Neural crest cell (in vitro differentiated cells): Measurements from ENCODE around the gene NPAS3. TPM values are rescaled to one million over a fixed set of nuclear protein-coding genes. Genes with fewer than 3 reads are reported as not detected.

Experiments used
- DNase-seq: peaks from one replicate; pipeline ENCODE4 v3.0.0; 2021; ENCODE audit warnings: low read depth, mixed read lengths, low spot score
- H3K27ac Mint-ChIP-seq: one replicate; pipeline ENCODE4 v1.8.0; 2021; ENCODE audit warnings: mild to moderate bottlenecking, mixed read lengths; ENCODE audit not compliant: unreplicated experiment
- H3K27me3 Mint-ChIP-seq: 2 replicates; pipeline ENCODE4 v1.8.0; 2021; ENCODE audit warnings: low read depth, mild to moderate bottlenecking, mixed read lengths
- H3K36me3 Mint-ChIP-seq: 2 replicates; pipeline ENCODE4 v1.8.0; 2021; ENCODE audit warnings: low read depth, mild to moderate bottlenecking, mixed read lengths
- H3K4me1 Mint-ChIP-seq: 2 replicates; pipeline ENCODE4 v1.8.0; 2021; ENCODE audit warnings: mixed read lengths
- H3K4me3 Mint-ChIP-seq: one replicate; pipeline ENCODE4 v1.8.0; 2021; ENCODE audit warnings: mild to moderate bottlenecking, mixed read lengths
- H3K9me3 Mint-ChIP-seq: 2 replicates; pipeline ENCODE4 v1.8.0; 2021; ENCODE audit warnings: mixed read lengths
- total RNA-seq: library from RNA; stranded (reverse); gene quantifications from 2 replicates; pipeline ENCODE4 v1.2.1, GENCODE V29; 2021
- TF ChIP-seq, protein P1 (sequence below): fragments of 200-600 bp; sonication (generic); conservative IDR thresholded peaks from 2 replicates; pipeline ENCODE4 v1.5.0; 2021; ENCODE audit warnings: antibody characterized with exemption, mild to moderate bottlenecking

Gene NPAS3
- total RNA-seq, 1 donor from 2014 or later = 18.2 TPM

DNA sequence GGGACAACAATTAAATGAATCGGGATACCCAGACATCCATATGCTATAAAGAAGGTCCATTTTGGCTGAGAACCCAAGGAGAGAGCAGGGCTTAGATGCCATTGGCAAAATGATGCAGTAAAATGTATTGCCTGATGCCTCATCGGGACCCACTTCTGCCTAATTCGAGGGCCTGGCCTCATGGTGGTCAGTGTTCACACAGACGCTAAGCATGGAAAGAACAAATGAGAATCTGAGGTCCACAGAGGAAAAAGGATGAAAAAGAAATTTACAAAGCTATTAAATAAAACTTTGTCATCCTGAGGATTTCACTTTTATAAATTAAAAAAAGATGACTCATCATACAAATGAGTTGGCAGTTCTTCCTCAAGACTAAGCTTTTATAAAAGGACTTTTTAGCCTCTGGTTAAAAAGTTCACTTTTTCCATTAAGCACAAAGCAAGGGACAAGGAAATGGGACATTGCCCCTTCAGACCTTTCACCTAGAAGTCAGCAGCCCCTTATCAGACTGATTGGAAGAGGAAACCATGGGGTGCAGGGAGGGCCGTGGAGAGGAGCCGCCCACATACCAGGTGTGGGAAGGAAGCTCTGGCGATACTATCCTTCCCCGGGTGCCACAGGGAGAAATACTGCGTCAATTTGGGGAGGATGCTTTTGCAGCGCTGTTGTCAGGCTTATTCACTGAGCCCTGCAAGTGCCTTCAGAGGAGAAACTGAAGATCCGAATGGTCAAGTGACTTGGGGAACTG lies 836.2 kb downstream of the NPAS3 start:
- Mint-ChIP-seq H3K36me3 (peaks cover 11% of the 10 kb centered on the region), H3K9me3 (no peaks in the 10 kb centered on the region), H3K4me3 (no peak overlapping the region), H3K4me1 (peaks cover 69% of the 10 kb centered on the region), H3K27ac (peak overlapping the region; percentile 62), H3K27me3 (no peaks in the 10 kb centered on the region)
- no peak for DNase-seq
- TF ChIP-seq, protein P1, sequence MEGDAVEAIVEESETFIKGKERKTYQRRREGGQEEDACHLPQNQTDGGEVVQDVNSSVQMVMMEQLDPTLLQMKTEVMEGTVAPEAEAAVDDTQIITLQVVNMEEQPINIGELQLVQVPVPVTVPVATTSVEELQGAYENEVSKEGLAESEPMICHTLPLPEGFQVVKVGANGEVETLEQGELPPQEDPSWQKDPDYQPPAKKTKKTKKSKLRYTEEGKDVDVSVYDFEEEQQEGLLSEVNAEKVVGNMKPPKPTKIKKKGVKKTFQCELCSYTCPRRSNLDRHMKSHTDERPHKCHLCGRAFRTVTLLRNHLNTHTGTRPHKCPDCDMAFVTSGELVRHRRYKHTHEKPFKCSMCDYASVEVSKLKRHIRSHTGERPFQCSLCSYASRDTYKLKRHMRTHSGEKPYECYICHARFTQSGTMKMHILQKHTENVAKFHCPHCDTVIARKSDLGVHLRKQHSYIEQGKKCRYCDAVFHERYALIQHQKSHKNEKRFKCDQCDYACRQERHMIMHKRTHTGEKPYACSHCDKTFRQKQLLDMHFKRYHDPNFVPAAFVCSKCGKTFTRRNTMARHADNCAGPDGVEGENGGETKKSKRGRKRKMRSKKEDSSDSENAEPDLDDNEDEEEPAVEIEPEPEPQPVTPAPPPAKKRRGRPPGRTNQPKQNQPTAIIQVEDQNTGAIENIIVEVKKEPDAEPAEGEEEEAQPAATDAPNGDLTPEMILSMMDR = no peak

DNA sequence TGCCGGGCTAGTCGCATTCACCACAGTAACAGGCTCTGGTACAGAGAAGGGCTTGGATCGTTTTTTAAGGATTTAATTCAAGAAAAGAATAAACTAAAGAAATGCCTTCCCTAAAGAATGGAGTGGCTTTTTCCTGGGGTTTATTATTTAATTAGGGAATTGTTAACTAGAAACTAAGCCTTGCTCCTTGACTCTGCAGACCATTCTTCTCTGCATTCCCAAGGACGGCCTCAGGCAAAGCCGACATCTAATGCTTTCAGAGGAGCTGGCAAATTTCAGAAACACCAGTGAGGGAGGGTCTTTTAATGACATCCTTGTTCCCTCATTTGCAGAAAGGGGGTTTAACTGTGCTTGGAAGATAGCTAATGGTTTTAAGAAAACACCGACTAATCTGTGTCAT lies 838.2 kb downstream of the NPAS3 start:
- no peak for DNase-seq
- H3K9me3 Mint-ChIP-seq = no peaks in the 10 kb centered on the region
- no peak overlapping the region for H3K27ac Mint-ChIP-seq
- H3K36me3 Mint-ChIP-seq = peaks cover 12% of the 10 kb centered on the region
- no peak overlapping the region for H3K4me3 Mint-ChIP-seq
- TF ChIP-seq, protein P1 = no peak
- no peaks in the 10 kb centered on the region for H3K27me3 Mint-ChIP-seq
- peaks cover 89% of the 10 kb centered on the region for H3K4me1 Mint-ChIP-seq

DNA sequence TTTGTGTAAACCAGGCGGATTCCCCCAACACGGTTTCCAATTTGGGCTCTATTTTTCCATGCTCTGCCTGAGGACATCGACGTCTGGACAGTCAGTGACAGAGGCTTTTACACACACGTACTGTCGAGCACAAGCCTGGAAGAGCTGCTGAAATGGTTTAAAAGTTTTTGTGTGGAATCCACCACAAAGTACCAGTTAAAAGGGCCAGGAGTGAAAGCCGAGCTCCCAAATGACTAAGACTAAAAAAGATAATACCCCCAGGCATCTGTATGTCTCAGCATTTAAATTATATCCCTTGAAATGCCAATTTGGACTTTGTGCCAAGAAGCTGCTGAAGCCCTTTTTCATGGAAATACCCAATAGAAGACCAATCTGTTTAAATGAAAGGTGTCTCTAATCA lies 839.0 kb downstream of the NPAS3 start:
- H3K27ac Mint-ChIP-seq = no peak overlapping the region
- no peaks in the 10 kb centered on the region for H3K27me3 Mint-ChIP-seq
- no peak overlapping the region for H3K4me3 Mint-ChIP-seq
- H3K4me1 Mint-ChIP-seq = peaks cover 88% of the 10 kb centered on the region
- TF ChIP-seq, protein P1 = no peak
- peaks cover 12% of the 10 kb centered on the region for H3K36me3 Mint-ChIP-seq
- no peak for DNase-seq
- no peaks in the 10 kb centered on the region for H3K9me3 Mint-ChIP-seq

DNA sequence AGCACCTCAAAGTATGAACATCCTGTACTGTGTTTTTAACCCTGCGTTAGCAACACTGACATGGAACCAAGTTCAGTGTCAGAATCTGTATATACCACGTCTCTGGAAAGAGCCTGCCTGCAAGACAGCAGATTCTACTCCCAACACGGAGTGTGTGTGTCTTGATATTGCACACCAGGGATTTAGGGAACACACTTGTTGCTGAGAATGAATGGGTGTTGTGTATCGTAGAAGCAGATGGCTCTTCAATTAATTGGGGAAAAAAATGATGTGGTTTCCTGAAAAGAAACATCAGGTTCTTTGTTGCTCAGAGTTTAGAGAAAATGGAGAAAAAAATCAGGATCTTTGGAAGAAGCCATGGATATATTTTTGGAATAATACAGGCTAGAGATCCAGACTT lies 841.4 kb downstream of the NPAS3 start:
- H3K4me3 Mint-ChIP-seq = no peak overlapping the region
- peaks cover 8% of the 10 kb centered on the region for H3K36me3 Mint-ChIP-seq
- H3K4me1 Mint-ChIP-seq = peaks cover 82% of the 10 kb centered on the region
- H3K9me3 Mint-ChIP-seq = no peaks in the 10 kb centered on the region
- H3K27me3 Mint-ChIP-seq = no peaks in the 10 kb centered on the region
- no peak for DNase-seq
- TF ChIP-seq, protein P1 = no peak
- H3K27ac Mint-ChIP-seq = no peak overlapping the region

DNA sequence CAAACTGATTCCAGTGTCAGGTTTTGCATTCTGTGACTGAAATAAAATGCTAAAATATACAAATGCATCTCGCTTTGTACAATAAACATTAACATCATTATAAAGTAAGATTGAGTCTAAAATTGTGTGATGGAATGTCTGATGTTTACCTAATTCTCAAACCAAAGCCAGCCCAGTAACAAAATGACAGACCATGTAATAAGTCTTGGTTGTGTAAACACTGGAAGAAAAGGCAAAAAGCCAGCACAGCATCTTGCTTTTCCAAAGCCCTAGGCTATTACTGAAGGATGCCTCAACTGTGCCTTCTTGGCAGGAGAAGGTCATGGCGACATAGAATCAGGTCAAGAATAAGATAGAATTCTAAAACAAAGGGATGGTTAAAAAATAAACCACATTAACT lies 842.6 kb downstream of the NPAS3 start:
- TF ChIP-seq, protein P1 = no peak
- Mint-ChIP-seq H3K36me3 (peaks cover 10% of the 10 kb centered on the region), H3K4me3 (no peak overlapping the region), H3K27me3 (no peaks in the 10 kb centered on the region), H3K9me3 (no peaks in the 10 kb centered on the region), H3K27ac (no peak overlapping the region), H3K4me1 (peaks cover 80% of the 10 kb centered on the region)
- no peak for DNase-seq
